CD14-positive monocyte (primary cell): Measurements from ENCODE around the gene LTB4R. TPM values are rescaled to one million over a fixed set of nuclear protein-coding genes. Genes with fewer than 3 reads are reported as not detected.

Experiments used
- DNase-seq, 3 donors: peaks; one replicate each; pipeline ENCODE4 v3.0.0-alpha.2; 2011 to 2022
- H2AFZ ChIP-seq: 2 replicates; pipeline ENCODE4 v1.6.0; 2012; ENCODE audit warnings: mild to moderate bottlenecking, low read depth, low read length, inconsistent platforms; ENCODE audit not compliant: insufficient read depth, poor library complexity, severe bottlenecking
- H3K27ac ChIP-seq, 2 donors: 1 replicate in 1 of 2; 2 replicates in 1 of 2; pipeline ENCODE4 v1.5.1; 2012 to 2013; ENCODE audit warnings: low read length in 2 of 2, control low read depth in 1 of 2, inconsistent platforms in 1 of 2, low read depth in 1 of 2, mild to moderate bottlenecking in 1 of 2
- H3K27me3 ChIP-seq, 2 donors: one replicate each; pipeline versions ENCODE4 v1.6.0 to v1.6.1; 2011 to 2013; ENCODE audit warnings: low read length in 2 of 2; ENCODE audit not compliant: control insufficient read depth in 2 of 2, insufficient read depth in 2 of 2
- H3K36me3 ChIP-seq, 2 donors: replicated peaks in 1 of 2; 1 replicate in 1 of 2; 2 replicates in 1 of 2; pipeline versions ENCODE4 v1.5.1 to v1.6.1; 2012 to 2013; ENCODE audit warnings: low read length in 2 of 2, control low read depth in 1 of 2, inconsistent platforms in 1 of 2, mild to moderate bottlenecking in 1 of 2; ENCODE audit not compliant: insufficient read depth in 2 of 2, control insufficient read depth in 1 of 2
- H3K4me1 ChIP-seq, 2 donors: 1 replicate in 1 of 2; 2 replicates in 1 of 2; pipeline versions ENCODE4 v1.5.1 to v1.6.1; 2012 to 2013; ENCODE audit warnings: low read length in 2 of 2, control low read depth in 1 of 2, inconsistent platforms in 1 of 2, mild to moderate bottlenecking in 1 of 2, moderate library complexity in 1 of 2; ENCODE audit not compliant: insufficient read depth in 2 of 2, control insufficient read depth in 1 of 2
- H3K4me2 ChIP-seq: replicated peaks from 2 replicates; pipeline ENCODE3; 2012; ENCODE audit warnings: low read length, moderate library complexity, mild to moderate bottlenecking; ENCODE audit not compliant: poor library complexity, severe bottlenecking; ENCODE audit errors: extremely low read depth
- H3K4me3 ChIP-seq, 3 experiments: fragments of 200-600 bp in 1 of 3; sonication (generic) in 1 of 3; replicated peaks in 1 of 3; 1 replicate in 2 of 3; 2 replicates in 1 of 3; pipeline ENCODE4 v1.5.1; 2011 to 2013; ENCODE audit warnings: low read length in 3 of 3, mild to moderate bottlenecking in 3 of 3, control low read depth in 2 of 3, low read depth in 2 of 3, inconsistent platforms in 1 of 3, moderate library complexity in 1 of 3
- H3K79me2 ChIP-seq: 2 replicates; pipeline ENCODE4 v1.6.0; 2012; ENCODE audit warnings: mild to moderate bottlenecking, control low read depth, inconsistent platforms, low read length, moderate library complexity; ENCODE audit not compliant: insufficient read depth
- H3K9ac ChIP-seq: 2 replicates; pipeline ENCODE4 v1.6.0; 2017; ENCODE audit warnings: low read length, mild to moderate bottlenecking; ENCODE audit not compliant: insufficient read depth, poor library complexity, severe bottlenecking
- H3K9me3 ChIP-seq, 2 donors: replicated peaks in 1 of 2; 1 replicate in 1 of 2; 2 replicates in 1 of 2; pipeline versions ENCODE4 v1.5.1 to v1.6.1; 2012 to 2013; ENCODE audit warnings: low read length in 2 of 2, control low read depth in 1 of 2; ENCODE audit not compliant: control insufficient read depth in 1 of 2, insufficient read depth in 1 of 2
- H4K20me1 ChIP-seq: 2 replicates; pipeline ENCODE4 v1.6.0; 2012; ENCODE audit warnings: mild to moderate bottlenecking, low read length, control low read depth, moderate library complexity; ENCODE audit not compliant: insufficient read depth
- H3K27ac Mint-ChIP-seq, 7 donors: one replicate each; pipeline ENCODE4 v1.8.0; 2020; ENCODE audit warnings: mild to moderate bottlenecking in 7 of 7, mixed read lengths in 7 of 7, moderate library complexity in 6 of 7, inconsistent platforms in 2 of 7
- H3K27me3 Mint-ChIP-seq, 3 donors: one replicate each; pipeline ENCODE4 v1.8.0; 2021 to 2022; ENCODE audit warnings: low read depth in 3 of 3, mild to moderate bottlenecking in 3 of 3, mixed read lengths in 3 of 3, moderate library complexity in 3 of 3, inconsistent platforms in 1 of 3
- H3K36me3 Mint-ChIP-seq, 2 donors: one replicate each; pipeline ENCODE4 v1.8.0; 2020; ENCODE audit warnings: mixed read lengths in 2 of 2, inconsistent platforms in 1 of 2, mild to moderate bottlenecking in 1 of 2
- H3K4me1 Mint-ChIP-seq: one replicate; pipeline ENCODE4 v1.8.0; 2020; ENCODE audit warnings: mild to moderate bottlenecking, mixed read lengths
- H3K4me3 Mint-ChIP-seq, 2 donors: one replicate each; pipeline ENCODE4 v1.8.0; 2020; ENCODE audit warnings: mild to moderate bottlenecking in 2 of 2, mixed read lengths in 2 of 2, moderate library complexity in 1 of 2
- H3K9me3 Mint-ChIP-seq, 7 donors: one replicate each; pipeline ENCODE4 v1.8.0; 2020 to 2022; ENCODE audit warnings: mixed read lengths in 7 of 7, mild to moderate bottlenecking in 6 of 7, moderate library complexity in 6 of 7, inconsistent platforms in 2 of 7
- CTCF ChIP-seq: fragments of 200-600 bp; IDR thresholded peaks from one replicate; pipeline ENCODE4 v1.8.0; 2022; ENCODE audit warnings: antibody characterized with exemption, mild to moderate bottlenecking
- WGBS: methylation state at CpG from one replicate; pipeline ENCODE4 v1.1.5; 2013; ENCODE audit warnings: missing lambda C conversion rate; ENCODE audit not compliant: insufficient coverage; 5-methylcytosine and 5-hydroxymethylcytosine counted together
- intact Hi-C, 2 donors: fragments of 100-400 bp; cut with micrococcal nuclease; formaldehyde crosslinking; loops; one replicate each; pipeline versions ENCODE4 v1.15.0 to v1.15.1; 2023
- polyA plus RNA-seq, 3 donors: library from polyadenylated mRNA; depleted of rRNA in 1 of 3; unstranded in 2 of 3; stranded (reverse) in 1 of 3; fragments of 300-500 nt in 2 of 3; fragments of >200 nt in 1 of 3; fragmentation: Illumina TruSeq in 2 of 3; gene quantifications; 1 replicate in 2 of 3; 2 replicates in 1 of 3; pipeline ENCODE4 v1.2.3, GENCODE V29; 2012 to 2021

The LTB4R gene
- polyA plus RNA-seq, 3 donors, result 51.5 to 98.5 (median 87.3) TPM

DNA sequence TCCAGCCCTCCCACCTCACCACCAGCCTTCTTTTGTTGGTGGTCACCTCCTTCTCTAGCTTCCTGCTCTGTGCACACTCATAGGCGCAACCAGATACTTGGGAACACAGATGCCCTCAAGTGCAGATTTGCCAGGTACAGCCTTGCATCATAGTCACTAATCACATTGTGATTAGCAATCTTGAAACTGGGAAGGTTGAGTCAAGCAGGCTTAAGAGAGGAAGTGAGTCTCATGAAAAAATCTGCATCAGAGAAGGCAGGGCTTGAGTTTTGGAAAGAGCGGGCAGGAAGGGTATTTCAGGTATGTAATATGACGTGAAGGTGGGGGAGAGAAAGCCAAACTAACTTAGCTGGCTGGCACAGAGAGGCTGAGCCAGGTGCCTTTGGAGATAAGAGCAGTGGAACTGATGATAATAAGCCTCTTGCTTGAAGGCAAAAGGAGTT is 37.2 kb upstream of the LTB4R start:
- Mint-ChIP-seq H3K27ac (peak overlapping the region; percentile 90 to 97 (median 95)), H3K9me3 (peaks cover 0 to 4% (median 0%) of the 10 kb centered on the region in 7 donors), H3K4me3 (peak overlapping the region in 1 of 2 donors; percentile 62), H3K27me3 (peaks cover 0 to 3% (median 0%) of the 10 kb centered on the region in 3 donors), H3K4me1 (peaks cover 78% of the 10 kb centered on the region), H3K36me3 (peaks cover 11 to 15% of the 10 kb centered on the region in 2 donors)
- peak overlapping the region; percentile 56 for H3K4me2 ChIP-seq
- no peak overlapping the region for H2AFZ ChIP-seq
- no peak overlapping the region for H3K9ac ChIP-seq
- H3K27me3 ChIP-seq, result no peaks in the 10 kb centered on the region
- peak overlapping the region in 1 of 3 experiments; percentile 53 for H3K4me3 ChIP-seq
- peak overlapping the region; percentile 79 to 98 for H3K27ac ChIP-seq
- H3K36me3 ChIP-seq, result peaks cover 9 to 11% of the 10 kb centered on the region in 2 donors
- peaks cover 66% of the 10 kb centered on the region for H3K79me2 ChIP-seq
- no peaks in the 10 kb centered on the region for H3K9me3 ChIP-seq
- H4K20me1 ChIP-seq, result no peaks in the 10 kb centered on the region
- WGBS, result 0% methylated on average over 2 of the region's 3 CpGs
- peaks cover 82 to 86% of the 10 kb centered on the region in 2 donors for H3K4me1 ChIP-seq
- intact Hi-C loops, result no loop called here
- TF ChIP-seq CTCF, result no peak
- DNase-seq, result peak; percentile 76 to 93 (median 88)

DNA sequence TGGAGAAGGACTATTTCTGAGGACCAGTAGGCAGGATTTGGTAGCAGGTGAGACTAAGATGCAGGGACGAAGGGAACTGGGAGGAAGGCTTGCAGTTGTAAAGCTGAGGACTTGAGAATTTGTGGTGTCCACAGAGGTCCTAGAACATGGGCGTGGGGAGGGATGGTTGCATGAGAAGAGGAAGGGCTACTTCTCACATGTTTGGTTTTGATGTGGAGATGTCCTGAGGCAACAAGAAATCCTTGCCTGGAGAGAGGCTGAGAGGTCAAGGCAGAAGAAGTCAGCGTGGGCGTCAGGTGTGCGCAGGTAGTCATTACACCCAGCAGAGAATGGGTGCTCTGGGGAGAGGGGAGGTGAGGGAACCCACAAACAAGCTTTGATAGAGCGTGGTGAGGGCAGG is 34.2 kb upstream of the LTB4R start:
- peak overlapping the region; percentile 91 to 99 (median 95) for H3K27ac Mint-ChIP-seq
- peak overlapping the region; percentile 18 to 47 for H3K4me3 Mint-ChIP-seq
- peaks cover 0 to 6% of the 10 kb centered on the region in 2 donors for H3K36me3 Mint-ChIP-seq
- peaks cover 95% of the 10 kb centered on the region for H3K4me1 Mint-ChIP-seq
- H3K9me3 ChIP-seq, result no peaks in the 10 kb centered on the region
- H4K20me1 ChIP-seq, result no peaks in the 10 kb centered on the region
- intact Hi-C loops, result loop anchor here in 1 of 2 donors (5.0 kb wide), 1 partner anchor 35 kb away; the partner anchor contains the start of genes LTB4R and LTB4R2
- H3K4me3 ChIP-seq, result peak overlapping the region in 1 of 3 experiments; percentile 55
- H3K27ac ChIP-seq, result peak overlapping the region; percentile 96 to 98
- peaks cover 59% of the 10 kb centered on the region for H3K79me2 ChIP-seq
- peak overlapping the region; percentile 33 for H3K9ac ChIP-seq
- peaks cover 0 to 2% (median 0%) of the 10 kb centered on the region in 7 donors for H3K9me3 Mint-ChIP-seq
- H3K36me3 ChIP-seq, result no peaks in the 10 kb centered on the region
- H2AFZ ChIP-seq, result no peak overlapping the region
- peak overlapping the region; percentile 66 for H3K4me2 ChIP-seq
- TF ChIP-seq CTCF, result no peak
- peak in 2 of 3 donors; percentile 37 to 42 for DNase-seq
- H3K27me3 Mint-ChIP-seq, result peaks cover 0 to 4% (median 0%) of the 10 kb centered on the region in 3 donors
- peaks cover 100% of the 10 kb centered on the region in 2 donors for H3K4me1 ChIP-seq
- no peaks in the 10 kb centered on the region for H3K27me3 ChIP-seq
- WGBS, result 40% methylated on average over 3 of the region's 6 CpGs
